ENCODE measurements around the gene CNTN4. TPM values are rescaled to one million over a fixed set of nuclear protein-coding genes. Genes with fewer than 3 reads are reported as not detected.

CNTN4 gene
- total and polyA plus RNA-seq, 3 experiments from 2014 or later, result not detected

DNA sequence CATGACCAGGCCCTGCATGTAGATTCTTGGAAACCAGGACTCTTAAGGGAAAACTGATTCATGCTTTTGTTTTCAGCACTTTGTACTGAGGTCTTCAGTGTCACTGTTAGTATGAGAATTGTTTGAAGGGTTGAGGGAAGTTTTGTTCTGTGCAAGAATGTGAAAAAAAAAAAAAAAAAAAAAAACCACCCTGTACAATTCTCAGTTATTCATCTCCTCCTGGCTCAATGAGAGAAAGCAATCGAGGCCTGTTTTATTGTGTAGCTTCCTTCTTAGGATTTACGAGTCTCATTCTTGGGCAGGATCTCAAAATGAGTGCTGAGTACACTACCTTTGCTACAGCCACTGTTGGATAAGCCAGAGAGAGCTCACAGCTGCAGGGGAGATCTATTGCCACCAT lies 469.5 kb downstream of the CNTN4 start:
- Mint-ChIP-seq H3K4me3 (no peak overlapping the region), H3K9me3 (peaks cover 0 to 2% (median 0%) of the 10 kb centered on the region in 5 donors), H3K4me1 (no peaks in the 10 kb centered on the region), H3K36me3 (no peaks in the 10 kb centered on the region), H3K27ac (no peak overlapping the region), H3K27me3 (peaks cover 0 to 3% of the 10 kb centered on the region in 2 donors)
- CTCF ChIA-PET, result no interaction called here
- Histone ChIP-seq H3K27me3 (ENCODE audit: insufficient read depth, low read length, poor library complexity, severe bottlenecking) (no peaks in the 10 kb centered on the region), H3K4me3 (ENCODE audit: low read length) (no peak overlapping the region), H3K4me1 (ENCODE audit: insufficient read depth, low read length) (no peaks in the 10 kb centered on the region), H3K9me3 (ENCODE audit: low read length) (no peaks in the 10 kb centered on the region), H3K27ac (ENCODE audit: low read depth, low read length) (no peak overlapping the region), H3K36me3 (ENCODE audit: insufficient read depth, low read length) (no peaks in the 10 kb centered on the region)
- POLR2A ChIA-PET, result no interaction called here
- no peak for DNase-seq

DNA sequence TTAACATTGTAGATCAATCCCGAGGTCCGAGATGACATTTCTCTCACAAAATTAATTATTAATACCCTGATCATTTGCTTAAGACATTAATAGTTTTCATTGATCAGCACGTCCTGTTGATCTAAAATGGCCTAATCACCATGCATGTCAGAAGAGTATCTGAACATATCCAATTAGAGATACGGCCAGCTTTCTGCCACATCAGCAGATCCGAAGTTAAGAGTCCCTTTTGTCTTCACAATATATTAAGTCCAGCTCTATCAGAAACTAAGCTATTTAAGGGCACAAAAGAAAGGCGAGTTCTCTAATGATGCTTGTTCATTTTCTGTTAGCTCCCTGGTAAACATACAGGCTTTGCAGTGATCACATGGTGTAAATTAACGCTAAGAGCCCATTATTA lies 470.3 kb downstream of the CNTN4 start:
- DNase-seq, result no peak
- Mint-ChIP-seq H3K27me3 (peaks cover 0 to 3% of the 10 kb centered on the region in 2 donors), H3K4me1 (no peaks in the 10 kb centered on the region), H3K4me3 (no peak overlapping the region), H3K36me3 (no peaks in the 10 kb centered on the region), H3K9me3 (peaks cover 0 to 2% (median 0%) of the 10 kb centered on the region in 5 donors), H3K27ac (no peak overlapping the region)
- H3K4me1 ChIP-seq (ENCODE audit: insufficient read depth, low read length), result no peaks in the 10 kb centered on the region
- POLR2A ChIA-PET, result no interaction called here
- CTCF ChIA-PET, result no interaction called here
- no peaks in the 10 kb centered on the region for H3K27me3 ChIP-seq (ENCODE audit: insufficient read depth, low read length, poor library complexity, severe bottlenecking)
- H3K9me3 ChIP-seq (ENCODE audit: low read length), result no peaks in the 10 kb centered on the region
- H3K27ac ChIP-seq (ENCODE audit: low read depth, low read length), result no peak overlapping the region
- no peak overlapping the region for H3K4me3 ChIP-seq (ENCODE audit: low read length)
- no peaks in the 10 kb centered on the region for H3K36me3 ChIP-seq (ENCODE audit: insufficient read depth, low read length)

DNA sequence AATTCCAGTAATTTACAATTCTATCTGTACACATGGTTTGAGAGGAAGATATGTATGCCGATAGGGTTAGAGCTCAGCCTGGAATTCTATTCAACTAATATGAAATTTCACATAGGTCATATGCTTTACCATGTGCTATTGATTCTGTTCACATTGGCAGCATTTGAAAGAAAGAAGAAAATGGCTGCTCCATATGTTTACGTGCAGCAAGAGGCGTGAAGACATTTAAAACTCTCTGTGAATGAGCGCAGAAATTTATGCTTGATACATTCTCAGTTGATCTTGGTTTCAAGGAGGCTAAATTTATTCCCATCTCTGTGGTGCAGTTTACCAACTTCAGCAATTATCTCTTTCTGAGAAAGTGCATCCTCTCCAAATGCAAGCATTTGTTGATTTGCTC lies 478.9 kb downstream of the CNTN4 start:
- H3K9me3 Mint-ChIP-seq, result no peaks in the 10 kb centered on the region
- DNase-seq, result no peak
- Histone ChIP-seq H3K9me3 (ENCODE audit: low read length) (no peaks in the 10 kb centered on the region), H3K36me3 (ENCODE audit: insufficient read depth, low read length) (no peaks in the 10 kb centered on the region), H3K27me3 (ENCODE audit: insufficient read depth, low read length, poor library complexity, severe bottlenecking) (no peaks in the 10 kb centered on the region), H3K4me3 (ENCODE audit: low read length) (no peak overlapping the region), H3K27ac (ENCODE audit: low read depth, low read length) (no peak overlapping the region), H3K4me1 (ENCODE audit: insufficient read depth, low read length) (no peaks in the 10 kb centered on the region)
- H3K27ac Mint-ChIP-seq, result no peak overlapping the region
- no peaks in the 10 kb centered on the region for H3K4me1 Mint-ChIP-seq
- H3K4me3 Mint-ChIP-seq, result no peak overlapping the region
- ChIA-PET CTCF (no interaction called here), POLR2A (no interaction called here)
- no peaks in the 10 kb centered on the region for H3K36me3 Mint-ChIP-seq
- no peaks in the 10 kb centered on the region for H3K27me3 Mint-ChIP-seq

DNA sequence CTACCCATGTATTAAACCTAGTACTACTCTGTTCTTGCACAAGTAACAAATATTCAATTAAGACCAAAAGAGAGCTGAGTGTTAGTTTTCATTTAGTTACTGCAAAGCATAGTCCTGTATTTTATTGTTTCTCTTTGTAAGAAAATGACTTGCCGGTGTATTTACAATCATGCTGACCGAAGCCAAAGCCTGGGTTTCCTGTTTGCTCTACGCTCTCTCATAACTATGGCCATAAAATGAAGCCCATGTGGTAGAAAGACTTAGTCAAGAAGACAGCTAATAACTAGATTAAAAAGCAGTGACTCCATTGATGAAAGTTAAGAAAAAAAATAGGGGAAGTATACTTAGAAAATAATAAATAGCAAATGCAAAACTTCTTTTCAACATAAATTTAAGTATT lies 479.9 kb downstream of the CNTN4 start:
- Histone ChIP-seq H3K4me1 (ENCODE audit: insufficient read depth, low read length) (no peaks in the 10 kb centered on the region), H3K36me3 (ENCODE audit: insufficient read depth, low read length) (no peaks in the 10 kb centered on the region), H3K27ac (ENCODE audit: low read depth, low read length) (no peak overlapping the region), H3K27me3 (ENCODE audit: insufficient read depth, low read length, poor library complexity, severe bottlenecking) (no peaks in the 10 kb centered on the region), H3K9me3 (ENCODE audit: low read length) (no peaks in the 10 kb centered on the region), H3K4me3 (ENCODE audit: low read length) (no peak overlapping the region)
- DNase-seq, result no peak
- H3K36me3 Mint-ChIP-seq, result no peaks in the 10 kb centered on the region
- ChIA-PET CTCF (interaction anchor here (0.6 kb wide), 1 partner anchor 11 kb away, joined by 3 read pairs; no protein-coding TSS in a partner anchor), POLR2A (no interaction called here)
- no peaks in the 10 kb centered on the region for H3K9me3 Mint-ChIP-seq
- no peak overlapping the region for H3K4me3 Mint-ChIP-seq
- H3K4me1 Mint-ChIP-seq, result no peaks in the 10 kb centered on the region
- H3K27ac Mint-ChIP-seq, result no peak overlapping the region
- no peaks in the 10 kb centered on the region for H3K27me3 Mint-ChIP-seq

DNA sequence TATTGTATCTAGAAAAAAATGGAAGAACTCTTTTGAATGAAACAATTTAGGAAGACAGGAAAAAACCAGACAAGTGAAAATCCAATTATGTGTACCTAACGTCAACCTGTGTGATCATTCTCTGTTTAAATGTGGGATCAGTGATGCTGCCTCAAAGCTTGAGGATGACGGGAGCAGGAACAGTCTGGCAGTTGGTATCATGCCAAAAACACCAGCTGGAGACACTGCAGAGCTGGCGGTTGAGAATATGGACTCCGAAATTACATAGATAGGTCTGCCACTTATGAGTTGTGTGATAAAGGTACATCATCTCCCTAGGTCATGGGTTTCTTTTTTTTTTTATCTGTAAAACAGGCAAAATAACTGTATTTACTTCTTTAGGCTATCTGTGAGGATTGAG lies 480.5 kb downstream of the CNTN4 start:
- ChIA-PET POLR2A (no interaction called here), CTCF (no interaction called here)
- H3K9me3 ChIP-seq (ENCODE audit: low read length), result no peaks in the 10 kb centered on the region
- H3K36me3 ChIP-seq (ENCODE audit: insufficient read depth, low read length), result no peaks in the 10 kb centered on the region
- H3K4me3 ChIP-seq (ENCODE audit: low read length), result no peak overlapping the region
- no peak overlapping the region for H3K27ac ChIP-seq (ENCODE audit: low read depth, low read length)
- H3K4me1 Mint-ChIP-seq, result no peaks in the 10 kb centered on the region
- H3K27me3 Mint-ChIP-seq, result no peaks in the 10 kb centered on the region
- no peak overlapping the region for H3K4me3 Mint-ChIP-seq
- H3K27me3 ChIP-seq (ENCODE audit: insufficient read depth, low read length, poor library complexity, severe bottlenecking), result no peaks in the 10 kb centered on the region
- no peaks in the 10 kb centered on the region for H3K4me1 ChIP-seq (ENCODE audit: insufficient read depth, low read length)
- no peak for DNase-seq
- no peak overlapping the region for H3K27ac Mint-ChIP-seq
- H3K36me3 Mint-ChIP-seq, result no peaks in the 10 kb centered on the region
- H3K9me3 Mint-ChIP-seq, result no peaks in the 10 kb centered on the region

DNA sequence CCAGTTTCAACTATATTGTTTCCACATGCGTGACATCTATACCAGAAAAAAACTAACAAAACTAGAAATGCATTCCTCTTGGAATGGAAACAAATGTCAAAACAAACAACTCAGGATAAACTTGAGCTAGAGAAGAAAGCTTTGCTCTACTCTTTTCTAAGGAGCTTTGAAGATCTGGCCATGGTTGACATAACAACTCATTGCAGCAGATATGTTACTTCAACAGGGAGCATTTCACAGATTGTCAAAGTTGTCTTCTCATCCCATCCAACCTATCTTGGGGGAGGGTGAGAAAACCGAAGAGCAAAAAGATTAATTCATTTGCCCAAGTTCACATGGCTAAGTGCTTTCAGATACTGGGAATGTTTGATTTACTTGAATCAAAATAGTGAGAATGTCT lies 484.4 kb downstream of the CNTN4 start:
- no peaks in the 10 kb centered on the region for H3K9me3 ChIP-seq (ENCODE audit: low read length)
- CTCF ChIA-PET, result no interaction called here
- H3K27ac ChIP-seq (ENCODE audit: low read depth, low read length), result no peak overlapping the region
- Mint-ChIP-seq H3K9me3 (peaks cover 0 to 6% (median 2%) of the 10 kb centered on the region in 5 donors), H3K27me3 (no peaks in the 10 kb centered on the region), H3K4me1 (no peaks in the 10 kb centered on the region), H3K36me3 (no peaks in the 10 kb centered on the region), H3K27ac (no peak overlapping the region), H3K4me3 (no peak overlapping the region)
- H3K4me1 ChIP-seq (ENCODE audit: insufficient read depth, low read length), result no peaks in the 10 kb centered on the region
- no peaks in the 10 kb centered on the region for H3K27me3 ChIP-seq (ENCODE audit: insufficient read depth, low read length, poor library complexity, severe bottlenecking)
- no peak for DNase-seq
- no peaks in the 10 kb centered on the region for H3K36me3 ChIP-seq (ENCODE audit: insufficient read depth, low read length)
- H3K4me3 ChIP-seq (ENCODE audit: low read length), result no peak overlapping the region
- POLR2A ChIA-PET, result no interaction called here

DNA sequence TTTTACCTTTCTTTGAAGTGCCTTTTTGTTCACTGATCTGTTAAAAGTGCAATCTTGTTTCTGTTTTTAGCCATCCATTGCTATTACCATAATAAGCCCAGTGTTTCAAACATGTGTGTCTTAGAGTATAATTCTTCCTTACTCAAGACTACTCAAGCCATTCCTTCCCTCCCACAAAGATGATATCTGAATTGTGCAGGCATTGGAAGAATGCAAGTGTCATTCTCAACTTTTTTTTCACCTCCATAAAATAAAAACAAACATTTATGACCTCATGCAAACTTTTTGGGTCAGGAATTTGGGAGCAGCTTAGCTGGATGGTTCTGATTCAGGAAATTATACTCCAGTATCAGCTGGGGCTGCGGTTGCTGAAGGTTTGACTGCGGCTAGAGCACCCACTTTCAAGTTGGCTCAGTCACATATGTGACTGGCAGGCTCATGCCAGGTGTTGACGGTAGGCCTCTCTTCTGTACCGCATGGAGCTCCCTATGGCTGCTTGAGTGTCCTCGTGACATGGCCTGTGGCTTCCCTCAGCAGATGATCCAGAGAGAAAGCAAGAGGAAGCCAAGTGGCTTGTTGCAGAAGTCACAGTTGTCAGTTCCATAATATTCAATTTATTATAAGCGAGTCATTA lies 490.8 kb downstream of the CNTN4 start:
- Histone ChIP-seq H3K4me3 (ENCODE audit: low read length) (no peak overlapping the region), H3K27ac (ENCODE audit: low read depth, low read length) (no peak overlapping the region), H3K9me3 (ENCODE audit: low read length) (no peaks in the 10 kb centered on the region), H3K4me1 (ENCODE audit: insufficient read depth, low read length) (no peaks in the 10 kb centered on the region), H3K36me3 (ENCODE audit: insufficient read depth, low read length) (no peaks in the 10 kb centered on the region), H3K27me3 (ENCODE audit: insufficient read depth, low read length, poor library complexity, severe bottlenecking) (no peaks in the 10 kb centered on the region)
- H3K4me1 Mint-ChIP-seq, result no peaks in the 10 kb centered on the region
- H3K27ac Mint-ChIP-seq, result no peak overlapping the region
- peaks cover 3 to 11% (median 6%) of the 10 kb centered on the region in 5 donors for H3K9me3 Mint-ChIP-seq
- H3K36me3 Mint-ChIP-seq, result no peaks in the 10 kb centered on the region
- no peaks in the 10 kb centered on the region for H3K27me3 Mint-ChIP-seq
- ChIA-PET CTCF (no interaction called here), POLR2A (no interaction called here)
- H3K4me3 Mint-ChIP-seq, result no peak overlapping the region
- DNase-seq, result no peak

DNA sequence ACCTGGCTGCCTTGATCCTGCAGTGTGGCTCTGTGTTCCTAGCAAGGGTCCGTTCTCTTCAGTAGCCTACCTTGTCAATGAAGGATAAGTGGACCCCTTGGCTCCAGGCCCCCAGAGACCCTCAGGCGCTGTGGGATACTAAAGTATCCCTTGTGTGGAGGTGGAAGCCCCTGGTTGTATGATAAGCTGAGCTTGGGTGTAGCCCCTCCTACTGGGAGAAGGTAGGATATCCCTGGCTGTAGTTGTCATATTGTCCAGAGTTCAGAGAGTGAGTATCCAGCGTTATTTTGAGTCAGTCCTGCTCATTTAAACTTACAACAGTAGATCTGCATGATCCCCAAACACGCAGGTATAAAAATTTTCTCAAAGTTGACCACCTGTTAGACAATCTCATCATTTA lies 496.8 kb downstream of the CNTN4 start:
- no peak overlapping the region for H3K4me3 Mint-ChIP-seq
- CTCF ChIA-PET, result no interaction called here
- H3K27ac ChIP-seq (ENCODE audit: low read depth, low read length), result no peak overlapping the region

DNA sequence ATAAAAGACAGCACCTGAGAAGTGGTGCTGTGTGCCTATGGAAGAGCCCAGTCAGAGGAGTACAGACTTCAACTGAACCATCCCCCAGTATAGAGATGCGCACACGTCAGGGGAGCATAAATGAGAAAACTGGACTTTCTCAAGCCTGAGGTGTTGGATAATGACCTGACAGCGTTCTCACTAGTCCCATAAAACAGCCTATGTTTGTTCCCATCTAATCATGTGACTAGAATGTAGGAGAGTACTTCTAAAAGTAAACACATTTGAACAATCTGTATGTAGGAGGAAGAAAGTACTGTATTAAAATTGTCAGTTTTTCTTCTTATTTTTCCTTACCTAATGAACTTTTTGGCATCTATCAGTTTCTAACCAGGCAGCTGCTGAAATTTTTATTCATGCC lies 498.9 kb downstream of the CNTN4 start:
- Histone ChIP-seq H3K9me3 (ENCODE audit: low read length) (no peaks in the 10 kb centered on the region), H3K4me3 (ENCODE audit: low read length) (no peak overlapping the region), H3K27ac (ENCODE audit: low read depth, low read length) (no peak overlapping the region), H3K27me3 (ENCODE audit: insufficient read depth, low read length, poor library complexity, severe bottlenecking) (no peaks in the 10 kb centered on the region), H3K4me1 (ENCODE audit: insufficient read depth, low read length) (no peaks in the 10 kb centered on the region), H3K36me3 (ENCODE audit: insufficient read depth, low read length) (no peaks in the 10 kb centered on the region)
- Mint-ChIP-seq H3K4me3 (no peak overlapping the region), H3K27ac (no peak overlapping the region), H3K9me3 (peaks cover 0 to 5% (median 0%) of the 10 kb centered on the region in 5 donors), H3K27me3 (no peaks in the 10 kb centered on the region), H3K4me1 (no peaks in the 10 kb centered on the region), H3K36me3 (no peaks in the 10 kb centered on the region)
- POLR2A ChIA-PET, result no interaction called here
- CTCF ChIA-PET, result no interaction called here
- no peak for DNase-seq

More for the DNA sequence above, 496.8 kb downstream of the CNTN4 start:
- Mint-ChIP-seq H3K27me3 (no peaks in the 10 kb centered on the region), H3K27ac (no peak overlapping the region), H3K36me3 (no peaks in the 10 kb centered on the region), H3K4me1 (no peaks in the 10 kb centered on the region), H3K9me3 (peaks cover 0 to 11% (median 0%) of the 10 kb centered on the region in 5 donors)
- no peak overlapping the region for H3K4me3 ChIP-seq (ENCODE audit: low read length)
- H3K4me1 ChIP-seq (ENCODE audit: insufficient read depth, low read length), result no peaks in the 10 kb centered on the region
- no peaks in the 10 kb centered on the region for H3K36me3 ChIP-seq (ENCODE audit: insufficient read depth, low read length)
- DNase-seq, result no peak
- no peaks in the 10 kb centered on the region for H3K27me3 ChIP-seq (ENCODE audit: insufficient read depth, low read length, poor library complexity, severe bottlenecking)
- no peaks in the 10 kb centered on the region for H3K9me3 ChIP-seq (ENCODE audit: low read length)
- POLR2A ChIA-PET, result no interaction called here

All from CD8-positive, alpha-beta memory T cell (primary cell).